ENCODE results near the gene BIRC2. TPM values are rescaled to one million over a fixed set of nuclear protein-coding genes. Genes with fewer than 3 reads are reported as not detected.

Gene BIRC2
- total and polyA plus RNA-seq, 2 of the 4 experiments (the other 2 are of a cell fraction): 48.0 to 204 TPM

DNA sequence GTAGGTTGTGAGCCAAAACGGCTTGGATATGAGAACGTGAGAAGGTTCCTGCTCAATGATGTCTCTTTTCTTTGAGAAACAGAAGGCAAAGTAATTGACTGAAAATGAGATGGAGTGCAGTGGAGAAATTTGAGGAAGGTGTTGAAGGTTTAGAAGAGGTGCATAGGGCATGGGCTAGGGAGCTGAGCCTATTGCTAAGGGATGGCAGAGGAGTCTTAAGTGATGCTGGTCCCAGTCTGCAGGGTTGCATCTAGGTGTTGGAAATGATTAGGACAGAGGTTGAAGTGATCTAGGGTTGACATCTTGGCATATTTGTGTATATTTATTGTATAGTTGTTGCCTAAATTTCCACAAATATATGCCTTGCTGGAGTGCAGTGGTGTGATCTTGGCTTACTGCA, 27.5 kb upstream of the BIRC2 start:
- H2AFZ ChIP-seq (replicated peaks; ENCODE audit: low read length, poor library complexity): no peak overlapping the region
- no peak overlapping the region; the same call in 1 of the 2 replicates for H2BK20ac ChIP-seq (ENCODE audit: low read depth, low read length)
- no peak overlapping the region for H3K4me2 ChIP-seq (ENCODE audit: low read depth, low read length)
- no peak overlapping the region for H3K18ac ChIP-seq (ENCODE audit: low read depth, low read length)
- no peak overlapping the region for H3K4me3 ChIP-seq (ENCODE audit: insufficient read depth, low read depth, low read length)
- no TSS peak for BruUV-seq (replicated peaks)
- no peaks in the 10 kb centered on the region for H3K9me3 ChIP-seq (ENCODE audit: control insufficient read depth, insufficient read depth, low read length)
- ChIA-PET POLR2A (ENCODE audit: unreplicated experiment) (no interaction called here), CTCF (no interaction called here)
- H4K20me1 ChIP-seq (ENCODE audit: insufficient read depth, low read length): no peaks in the 10 kb centered on the region
- peaks cover 0 to 18% of the 10 kb centered on the region in 2 experiments; a peak in 2 of 4 replicates for H3K79me1 ChIP-seq (ENCODE audit: low read depth in 1 of 2, low read length in 2 of 2)
- no peak for DNase-seq
- H3K9ac ChIP-seq (ENCODE audit: low read depth, low read length): no peak overlapping the region
- H3K4me1 ChIP-seq (ENCODE audit: control insufficient read depth, insufficient read depth, low read length): peaks cover 3% of the 10 kb centered on the region
- intact Hi-C loops (cut with micrococcal nuclease) (no loop called here), in situ Hi-C loops (cut with MboI; ENCODE audit: low sequenced_read_pairs) (no loop called here), dilution Hi-C loops (cut with HindIII; ENCODE audit: low sequenced_read_pairs, unreplicated experiment) (no loop called here)
- no peak overlapping the region for H3K4ac ChIP-seq (ENCODE audit: low read depth, low read length)
- H3K27me3 ChIP-seq (ENCODE audit: control insufficient read depth, insufficient read depth, low read length): no peaks in the 10 kb centered on the region
- H2BK5ac ChIP-seq (ENCODE audit: low read depth, low read length, poor library complexity, severe bottlenecking): no peak overlapping the region
- H3K27ac ChIP-seq (ENCODE audit: insufficient read depth, low read length): no peak overlapping the region
- H3K36me3 ChIP-seq (ENCODE audit: control insufficient read depth, insufficient read depth, low read length): no peaks in the 10 kb centered on the region
- H3K56ac ChIP-seq (ENCODE audit: extremely low read depth, insufficient read depth, low read length): no peak overlapping the region
- peak overlapping the region; percentile 2; the same call in 1 of the 2 replicates for H2BK120ac ChIP-seq (ENCODE audit: low read depth, low read length)
- peaks cover 7% of the 10 kb centered on the region; the same call in 1 of the 2 replicates for H3K9me1 ChIP-seq (ENCODE audit: insufficient read depth, low read length)
- WGBS, 2 experiments (ENCODE audit: extremely low coverage in 2 of 2, insufficient read length in 1 of 2): 86% methylated on average over 2 of the region's 2 CpGs; no CpG with 5 or more reads in 1 of the 2 experiments
- H4K5ac ChIP-seq (ENCODE audit: low read depth, low read length): no peak overlapping the region; the same call in 1 of the 2 replicates
- H2AK5ac ChIP-seq (ENCODE audit: low read depth, low read length): 0 out of 2 replicates have a peak overlapping the region, but pooled peaks have one; percentile 47
- ATAC-seq (ENCODE audit: low read depth): no peak
- no peak overlapping the region for H2BK15ac ChIP-seq (ENCODE audit: low read depth, low read length)
- no peak overlapping the region for H4K8ac ChIP-seq (ENCODE audit: low read depth in 2 of 2, low read length in 2 of 2)
- TF ChIP-seq, protein P1, sequence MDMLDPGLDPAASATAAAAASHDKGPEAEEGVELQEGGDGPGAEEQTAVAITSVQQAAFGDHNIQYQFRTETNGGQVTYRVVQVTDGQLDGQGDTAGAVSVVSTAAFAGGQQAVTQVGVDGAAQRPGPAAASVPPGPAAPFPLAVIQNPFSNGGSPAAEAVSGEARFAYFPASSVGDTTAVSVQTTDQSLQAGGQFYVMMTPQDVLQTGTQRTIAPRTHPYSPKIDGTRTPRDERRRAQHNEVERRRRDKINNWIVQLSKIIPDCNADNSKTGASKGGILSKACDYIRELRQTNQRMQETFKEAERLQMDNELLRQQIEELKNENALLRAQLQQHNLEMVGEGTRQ (IDR thresholded peaks at IDR 0.05; ENCODE audit: low read depth, low read length): no peak
- no peak for TF ChIP-seq CEBPB (IDR thresholded peaks at IDR 0.05; ENCODE audit: low read depth, low read length)
- TF ChIP-seq MAFK (IDR thresholded peaks at IDR 0.05; ENCODE audit: low read depth, low read length): no peak
- TF ChIP-seq MXI1 (IDR thresholded peaks at IDR 0.05; ENCODE audit: borderline replicate concordance, low read depth, low read length): no peak
- TF ChIP-seq RAD21 (IDR thresholded peaks at IDR 0.05; ENCODE audit: low read length): no peak
- TF ChIP-seq POLR2A (IDR thresholded peaks at IDR 0.05; ENCODE audit: low read depth, low read length): no peak
- no peak for TF ChIP-seq FOS (IDR thresholded peaks at IDR 0.05; ENCODE audit: low read depth, low read length)
- TF ChIP-seq SMC3 (IDR thresholded peaks at IDR 0.05; ENCODE audit: low read depth, low read length): no peak
- TF ChIP-seq RCOR1 (IDR thresholded peaks at IDR 0.05; ENCODE audit: insufficient replicate concordance, low read length): no peak
- TF ChIP-seq, protein P2, sequence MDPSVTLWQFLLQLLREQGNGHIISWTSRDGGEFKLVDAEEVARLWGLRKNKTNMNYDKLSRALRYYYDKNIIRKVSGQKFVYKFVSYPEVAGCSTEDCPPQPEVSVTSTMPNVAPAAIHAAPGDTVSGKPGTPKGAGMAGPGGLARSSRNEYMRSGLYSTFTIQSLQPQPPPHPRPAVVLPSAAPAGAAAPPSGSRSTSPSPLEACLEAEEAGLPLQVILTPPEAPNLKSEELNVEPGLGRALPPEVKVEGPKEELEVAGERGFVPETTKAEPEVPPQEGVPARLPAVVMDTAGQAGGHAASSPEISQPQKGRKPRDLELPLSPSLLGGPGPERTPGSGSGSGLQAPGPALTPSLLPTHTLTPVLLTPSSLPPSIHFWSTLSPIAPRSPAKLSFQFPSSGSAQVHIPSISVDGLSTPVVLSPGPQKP (IDR thresholded peaks at IDR 0.05; ENCODE audit: borderline replicate concordance, low read depth, low read length): no peak
- no peak for TF ChIP-seq BHLHE40 (IDR thresholded peaks at IDR 0.05; ENCODE audit: low read depth, low read length)
- no peak for TF ChIP-seq CHD1 (IDR thresholded peaks at IDR 0.05; ENCODE audit: low read depth, low read length)
- TF ChIP-seq NFE2L2 (IDR thresholded peaks at IDR 0.05; ENCODE audit: low read depth, low read length): no peak
- TF ChIP-seq RFX5 (IDR thresholded peaks at IDR 0.05; ENCODE audit: low read depth, low read length): no peak
- TF ChIP-seq, protein P3, sequence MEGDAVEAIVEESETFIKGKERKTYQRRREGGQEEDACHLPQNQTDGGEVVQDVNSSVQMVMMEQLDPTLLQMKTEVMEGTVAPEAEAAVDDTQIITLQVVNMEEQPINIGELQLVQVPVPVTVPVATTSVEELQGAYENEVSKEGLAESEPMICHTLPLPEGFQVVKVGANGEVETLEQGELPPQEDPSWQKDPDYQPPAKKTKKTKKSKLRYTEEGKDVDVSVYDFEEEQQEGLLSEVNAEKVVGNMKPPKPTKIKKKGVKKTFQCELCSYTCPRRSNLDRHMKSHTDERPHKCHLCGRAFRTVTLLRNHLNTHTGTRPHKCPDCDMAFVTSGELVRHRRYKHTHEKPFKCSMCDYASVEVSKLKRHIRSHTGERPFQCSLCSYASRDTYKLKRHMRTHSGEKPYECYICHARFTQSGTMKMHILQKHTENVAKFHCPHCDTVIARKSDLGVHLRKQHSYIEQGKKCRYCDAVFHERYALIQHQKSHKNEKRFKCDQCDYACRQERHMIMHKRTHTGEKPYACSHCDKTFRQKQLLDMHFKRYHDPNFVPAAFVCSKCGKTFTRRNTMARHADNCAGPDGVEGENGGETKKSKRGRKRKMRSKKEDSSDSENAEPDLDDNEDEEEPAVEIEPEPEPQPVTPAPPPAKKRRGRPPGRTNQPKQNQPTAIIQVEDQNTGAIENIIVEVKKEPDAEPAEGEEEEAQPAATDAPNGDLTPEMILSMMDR (conservative IDR thresholded peaks at IDR 0.05; ENCODE audit: low read depth, low read length): no peak
- no peak for TF ChIP-seq MAZ (IDR thresholded peaks at IDR 0.05; ENCODE audit: borderline replicate concordance, low read depth, low read length)
- H3K14ac ChIP-seq (replicated peaks; ENCODE audit: low read depth, low read length): peak overlapping the region; percentile 59; the same call in 1 of the 2 replicates
- no peak overlapping the region for H3K23ac ChIP-seq (ENCODE audit: low read depth, low read length)
- no peak overlapping the region for H2AK9ac ChIP-seq (replicated peaks; ENCODE audit: low read depth, low read length, poor library complexity)
- H4K91ac ChIP-seq (ENCODE audit: insufficient read depth, low read depth, low read length): peak overlapping the region; percentile 25; the same call in 1 of the 2 replicates
